Bronchial epithelial cell (primary cell): ENCODE results near the gene PPP6R3. TPM values are rescaled to one million over a fixed set of nuclear protein-coding genes. Genes with fewer than 3 reads are reported as not detected.

Experiments used
- DNase-seq: peaks from one replicate; pipeline ENCODE4 v3.0.0-alpha.2; 2010; ENCODE audit warnings: low read depth
- FAIRE-seq: peaks from 2 replicates; lab custom pipeline; 2011; peaks lifted over from hg19 to GRCh38; lab: Jason Lieb, UNC
- H3K27me3 ChIP-seq: 2 replicates; pipeline ENCODE4 v1.5.1; 2011; ENCODE audit warnings: low read length; ENCODE audit not compliant: control insufficient read depth, insufficient read depth
- H3K36me3 ChIP-seq: 2 replicates; pipeline ENCODE4 v1.5.1; 2011; ENCODE audit warnings: low read length; ENCODE audit not compliant: control insufficient read depth, insufficient read depth
- H3K4me3 ChIP-seq: 2 replicates; pipeline ENCODE4 v1.5.1; 2011; ENCODE audit warnings: mild to moderate bottlenecking, low read depth, low read length, control low read depth
- CTCF ChIP-seq: IDR thresholded peaks from 2 replicates; pipeline ENCODE4 v1.5.1; 2011; ENCODE audit warnings: mild to moderate bottlenecking, moderate library complexity, low read length, control low read depth, inconsistent platforms; ENCODE audit not compliant: insufficient read depth, severe bottlenecking
- total RNA-seq: library from RNA; depleted of rRNA; stranded (reverse); fragments of >200 nt; gene quantifications from 2 replicates; pipeline ENCODE4 v1.2.1, GENCODE V29; 2014

Gene PPP6R3
- total RNA-seq, 1 donor from 2014 or later: 93.5 TPM

DNA sequence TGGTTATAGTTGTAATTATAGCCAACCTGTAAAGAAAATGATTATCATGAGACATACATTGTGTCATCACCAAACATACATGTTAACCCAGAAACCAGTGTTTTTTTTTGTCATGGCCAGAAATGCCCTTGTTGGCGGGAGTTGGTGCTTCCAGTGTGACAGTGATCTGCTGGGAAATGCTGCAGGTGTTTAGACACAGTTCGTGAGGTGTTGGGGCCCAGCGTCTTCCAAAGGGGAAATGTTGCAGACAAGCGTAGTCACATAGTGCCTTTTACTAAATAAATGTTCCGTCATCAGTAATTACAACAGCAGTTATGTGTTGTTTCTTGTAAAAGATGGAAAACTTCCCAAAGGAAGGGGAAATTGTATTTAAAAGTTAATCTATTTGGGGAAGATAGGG is 131.2 kb downstream of the PPP6R3 start:
- TF ChIP-seq CTCF: no peak

DNA sequence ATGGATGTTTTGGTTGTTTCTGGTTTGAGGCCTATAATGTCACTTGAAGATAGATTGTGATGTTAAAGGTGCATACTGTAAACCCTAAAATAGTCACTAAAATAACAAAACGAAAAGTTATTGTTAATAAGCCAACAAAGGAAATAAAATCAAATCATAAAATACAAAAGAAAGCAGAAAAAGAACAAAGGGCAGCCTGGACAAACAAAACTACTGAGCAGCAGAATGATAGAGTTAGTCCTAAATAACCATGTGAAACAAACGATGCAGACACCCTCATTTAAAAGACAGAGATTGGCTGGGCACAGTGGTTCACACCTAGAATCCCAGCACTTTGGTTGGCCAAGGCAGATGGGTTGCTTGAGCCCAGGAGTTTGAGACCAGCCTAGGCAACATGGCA is 132.9 kb downstream of the PPP6R3 start:
- H3K4me3 ChIP-seq: no peak overlapping the region
- FAIRE-seq: no peak
- H3K36me3 ChIP-seq: peaks cover 29% of the 10 kb centered on the region
- no peak for DNase-seq
- no peaks in the 10 kb centered on the region for H3K27me3 ChIP-seq
- no peak for TF ChIP-seq CTCF

More for the DNA sequence above, 131.2 kb downstream of the PPP6R3 start:
- no peak for DNase-seq
- Histone ChIP-seq H3K36me3 (peaks cover 26% of the 10 kb centered on the region), H3K4me3 (no peak overlapping the region), H3K27me3 (no peaks in the 10 kb centered on the region)
- no peak for FAIRE-seq

DNA sequence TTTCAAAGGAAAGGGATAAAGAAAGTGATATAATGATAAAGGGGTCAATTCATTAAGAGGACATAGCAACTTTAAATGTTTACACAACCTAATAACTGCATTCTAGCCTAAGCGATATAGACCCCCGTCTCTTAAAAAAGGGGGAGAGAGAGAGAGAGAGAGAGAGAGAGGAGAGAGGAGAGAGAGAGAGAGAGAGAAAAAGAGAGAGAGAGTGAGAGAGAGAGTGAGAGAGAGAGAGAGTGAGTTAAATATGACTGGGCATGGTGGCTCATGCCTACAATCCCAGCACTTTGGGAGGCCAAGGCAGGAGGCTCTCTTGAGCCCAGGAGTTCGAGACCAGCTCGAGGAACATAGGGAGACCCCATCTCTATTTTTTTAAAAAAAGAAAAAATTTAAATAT is 133.6 kb downstream of the PPP6R3 start:
- Histone ChIP-seq H3K27me3 (no peaks in the 10 kb centered on the region), H3K36me3 (peaks cover 30% of the 10 kb centered on the region), H3K4me3 (no peak overlapping the region)
- no peak for TF ChIP-seq CTCF
- no peak for DNase-seq
- no peak for FAIRE-seq

GRCh38 chr11:68596231-68596630 is 135.7 kb downstream of the PPP6R3 start:
- Histone ChIP-seq H3K36me3 (peaks cover 31% of the 10 kb centered on the region), H3K27me3 (no peaks in the 10 kb centered on the region), H3K4me3 (no peak overlapping the region)
- DNase-seq: no peak
- TF ChIP-seq CTCF: no peak
- no peak for FAIRE-seq

DNA sequence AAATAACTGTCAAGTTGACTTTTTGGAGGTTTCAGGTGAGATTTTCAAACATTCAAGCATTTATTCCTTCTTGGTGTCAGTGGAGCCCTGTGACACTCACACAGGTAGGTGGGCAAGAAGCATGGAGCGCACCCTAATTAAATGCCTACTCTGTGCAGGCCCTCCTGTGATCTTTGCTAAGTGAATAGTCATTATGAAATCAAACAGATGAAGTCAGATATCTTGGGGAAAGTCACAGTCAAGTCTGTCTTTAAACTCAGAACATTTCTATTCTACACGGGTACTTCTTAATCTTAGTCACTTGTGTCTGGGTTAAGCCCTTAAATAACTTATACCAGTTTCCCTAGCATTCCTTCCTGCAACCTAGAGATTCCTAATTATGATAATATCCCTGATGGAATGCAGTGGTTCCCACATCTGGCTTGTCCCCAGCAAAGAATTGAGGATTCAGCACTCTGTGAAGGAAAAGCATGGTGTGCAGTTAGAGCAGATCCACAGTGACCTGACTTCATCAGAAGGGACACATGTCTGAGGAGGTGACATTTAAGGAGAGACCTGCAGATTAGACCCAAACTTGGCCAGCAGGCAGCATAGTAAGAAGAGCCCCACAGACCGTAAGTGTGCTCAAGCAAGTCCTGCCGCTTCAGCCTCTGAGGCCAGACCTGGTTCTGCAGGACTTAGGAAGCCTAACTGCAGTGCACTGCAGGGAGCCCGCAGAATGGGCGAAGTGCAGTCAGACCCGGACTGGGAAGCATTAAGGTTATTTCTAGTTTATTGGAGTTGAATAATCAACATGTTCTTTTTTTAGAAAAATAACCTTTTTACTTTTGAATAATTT is 138.5 kb downstream of the PPP6R3 start:
- DNase-seq (no peak), FAIRE-seq (no peak)
- Histone ChIP-seq H3K27me3 (no peaks in the 10 kb centered on the region), H3K36me3 (peaks cover 35% of the 10 kb centered on the region), H3K4me3 (no peak overlapping the region)
- TF ChIP-seq CTCF: no peak
